Transverse colon (tissue), 4 donors: ENCODE data around the gene CCDC86. TPM values are rescaled to one million over a fixed set of nuclear protein-coding genes. Genes with fewer than 3 reads are reported as not detected.

ENCODE experiments used
- DNase-seq: peaks from one replicate; pipeline ENCODE4 v3.0.0-alpha.2; 2019
- H3K27ac ChIP-seq, 4 donors: fragments of 200-600 bp; sonication (generic); 2 replicates each; pipeline ENCODE4 v1.5.1; 2016 to 2018; ENCODE audit warnings: inconsistent platforms in 4 of 4
- H3K27me3 ChIP-seq: fragments of 200-600 bp; sonication (generic); 2 replicates; pipeline ENCODE4 v1.5.1; 2017; ENCODE audit warnings: inconsistent platforms
- H3K36me3 ChIP-seq, 4 donors: fragments of 200-600 bp; sonication (generic); 2 replicates each; pipeline ENCODE4 v1.5.1; 2017 to 2019; ENCODE audit warnings: inconsistent platforms in 4 of 4
- H3K4me1 ChIP-seq, 4 donors: fragments of 200-600 bp; sonication (generic); 2 replicates each; pipeline ENCODE4 v1.5.1; 2017 to 2020; ENCODE audit warnings: inconsistent platforms in 4 of 4
- H3K4me3 ChIP-seq, 4 donors: fragments of 200-600 bp; sonication (generic); 1 replicate in 1 of 4; 2 replicates in 3 of 4; pipeline versions ENCODE4 v1.5.1 to v1.6.1; 2017 to 2019; ENCODE audit warnings: inconsistent platforms in 4 of 4
- H3K9me3 ChIP-seq, 2 donors: fragments of 200-600 bp; sonication (generic); 2 replicates each; pipeline ENCODE4 v1.5.1; 2017 to 2019; ENCODE audit warnings: inconsistent platforms in 2 of 2
- CTCF ChIP-seq, 5 experiments: fragments of 200-600 bp in 3 of 5; fragments of 450-650 bp in 2 of 5; sonication (generic) in 3 of 5; IDR thresholded peaks; 1 replicate in 2 of 5; 2 replicates in 3 of 5; pipeline ENCODE4 v1.5.1; 2016 to 2017; ENCODE audit warnings: antibody characterized with exemption in 5 of 5, inconsistent platforms in 3 of 5, mild to moderate bottlenecking in 2 of 5, moderate library complexity in 1 of 5
- EP300 ChIP-seq: sonication (generic); formaldehyde crosslinking; IDR thresholded peaks from one replicate; pipeline ENCODE4 v1.6.1; 2017; ENCODE audit warnings: antibody characterized with exemption, low read depth
- POLR2A ChIP-seq: fragments of 450-650 bp; IDR thresholded peaks from one replicate; pipeline ENCODE4 v1.6.1; 2016; ENCODE audit warnings: antibody characterized with exemption, mild to moderate bottlenecking, moderate library complexity
- POLR2AphosphoS5 ChIP-seq, 3 donors: sonication (generic); formaldehyde crosslinking; IDR thresholded peaks; one replicate each; pipeline ENCODE4 v1.6.1; 2016; ENCODE audit warnings: antibody characterized with exemption in 3 of 3
- WGBS, 2 donors: methylation state at CpG; one replicate each; pipeline ENCODE4 v1.1.5; 2018; ENCODE audit warnings: low coverage in 1 of 2; 5-methylcytosine and 5-hydroxymethylcytosine counted together
- in situ Hi-C, 4 donors: fragments of 200-750 bp; cut with MboI; loops; one replicate each; pipeline versions ENCODE4 v1.15.0 to v1.15.1; 2017; ENCODE audit warnings: low sequenced_read_pairs in 3 of 4, low pct_ligation_motif_present in 1 of 4, low pct_unique_long_range_greater_than_20kb in 1 of 4
- intact Hi-C: fragments of 100-400 bp; cut with DNase I; formaldehyde crosslinking; loops from one replicate; pipeline ENCODE4 v1.15.1; 2023; ENCODE audit warnings: low total_unique reads
- total RNA-seq, 4 donors: library from RNA; depleted of rRNA; stranded (reverse); fragments of >200 nt; gene quantifications; one replicate each; pipeline ENCODE4 v1.1.0, GENCODE V29; 2016

Gene CCDC86
- total RNA-seq, 4 donors from 2014 or later, result 1.9 to 9.1 (median 5.5) TPM

DNA sequence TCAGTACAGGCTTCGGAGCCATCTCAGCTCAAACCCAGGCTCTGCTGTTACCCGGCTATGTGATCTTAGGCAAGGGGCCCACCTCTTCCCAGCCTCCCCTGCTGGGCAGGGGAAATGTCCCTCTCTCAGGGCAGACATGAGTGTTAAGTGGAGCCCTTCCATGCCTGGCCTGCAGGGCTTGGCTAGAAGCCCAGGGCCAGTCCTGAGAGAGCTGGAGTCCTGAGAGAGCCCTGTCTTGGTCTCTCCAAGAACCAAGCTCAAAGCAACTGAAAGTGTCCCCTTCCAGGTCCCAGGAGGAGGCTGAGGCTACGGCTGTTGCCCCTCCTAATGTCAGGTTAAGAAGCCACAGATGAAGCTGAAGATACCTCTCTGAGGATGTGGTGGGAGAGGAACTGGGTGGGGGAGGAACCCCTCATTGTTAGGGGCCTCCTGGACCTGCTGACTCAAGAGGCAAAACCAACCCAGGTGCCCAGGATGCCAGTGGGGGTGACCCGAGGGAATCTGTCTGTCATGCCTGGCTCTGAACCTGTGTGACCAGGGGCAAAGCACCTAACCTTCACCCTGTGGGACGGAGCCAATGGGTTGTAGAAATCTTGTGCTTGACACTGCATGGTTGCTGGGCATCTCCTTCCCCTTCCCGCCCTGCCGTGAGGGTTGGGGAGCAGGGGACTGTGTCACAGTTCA, 29.6 kb downstream of the CCDC86 start:
- H3K36me3 ChIP-seq, result no peaks in the 10 kb centered on the region
- 67% methylated on average over 7 of the region's 7 CpGs; no CpG with 5 or more reads in 1 of the 2 donors for WGBS, 2 donors
- H3K4me3 ChIP-seq, result no peak overlapping the region
- peak overlapping the region; percentile 19 to 57 (median 40) for H3K27ac ChIP-seq
- in situ Hi-C loops, result no loop called here
- peaks cover 0 to 4% (median 0%) of the 10 kb centered on the region in 4 donors for H3K4me1 ChIP-seq
- intact Hi-C loops, result no loop called here
- H3K9me3 ChIP-seq, result no peaks in the 10 kb centered on the region
- TF ChIP-seq POLR2A, result no peak
- TF ChIP-seq POLR2AphosphoS5 (IDR thresholded peaks at IDR 0.05), result no peak
- TF ChIP-seq EP300, result no peak
- no peak for TF ChIP-seq CTCF (IDR thresholded peaks at IDR 0.05)
- no peak for DNase-seq
- no peaks in the 10 kb centered on the region for H3K27me3 ChIP-seq

GRCh38 chr11:60872124-60872960, 30.4 kb downstream of the CCDC86 start:
- no peaks in the 10 kb centered on the region for H3K27me3 ChIP-seq
- in situ Hi-C loops (no loop called here), intact Hi-C loops (no loop called here)
- peak overlapping the region; percentile 29 to 57 (median 50) for H3K27ac ChIP-seq
- TF ChIP-seq POLR2A (no peak), EP300 (no peak), CTCF (IDR thresholded peaks at IDR 0.05) (no peak)
- H3K36me3 ChIP-seq, result no peaks in the 10 kb centered on the region
- WGBS, 2 donors, result 90% methylated on average over 6 of the region's 6 CpGs; no CpG with 5 or more reads in 1 of the 2 donors
- DNase-seq, result peak; percentile 35
- no peak overlapping the region for H3K4me3 ChIP-seq
- H3K4me1 ChIP-seq, result peaks cover 0 to 4% (median 0%) of the 10 kb centered on the region in 4 donors
- H3K9me3 ChIP-seq, result no peaks in the 10 kb centered on the region

DNA sequence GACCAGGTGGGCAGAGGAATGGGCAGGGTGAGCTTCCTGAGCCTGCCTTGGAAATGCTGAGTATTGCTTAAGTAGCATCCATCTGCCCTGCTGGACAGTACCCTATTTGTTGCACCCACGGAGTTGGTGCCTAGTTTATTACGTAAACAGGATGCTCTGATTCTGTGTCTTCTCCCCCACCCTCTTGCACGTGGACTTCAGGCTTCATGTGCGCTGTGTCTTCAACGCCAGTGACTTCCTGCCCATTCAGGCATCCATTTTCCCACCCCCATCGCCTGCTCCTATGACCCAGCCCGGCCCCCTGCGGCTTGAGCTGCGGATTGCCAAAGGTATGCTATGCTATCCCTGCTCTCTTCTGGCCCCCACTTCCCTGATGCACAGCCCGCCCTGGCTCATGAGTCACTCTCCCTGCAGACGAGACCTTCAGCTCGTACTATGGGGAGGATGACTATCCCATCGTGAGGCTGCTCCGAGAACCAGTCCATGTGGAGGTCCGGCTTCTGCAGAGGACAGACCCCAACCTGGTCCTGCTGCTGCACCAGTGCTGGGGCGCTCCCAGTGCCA, 31.1 kb downstream of the CCDC86 start:
- Histone ChIP-seq H3K27ac (peak overlapping the region; percentile 30 to 57 (median 50)), H3K4me3 (no peak overlapping the region), H3K4me1 (peaks cover 0 to 4% (median under 1%) of the 10 kb centered on the region in 4 donors), H3K36me3 (no peaks in the 10 kb centered on the region), H3K27me3 (no peaks in the 10 kb centered on the region), H3K9me3 (no peaks in the 10 kb centered on the region)
- TF ChIP-seq POLR2AphosphoS5 (IDR thresholded peaks at IDR 0.05) (no peak), POLR2A (no peak), EP300 (no peak), CTCF (IDR thresholded peaks at IDR 0.05) (no peak)
- in situ Hi-C loops, result no loop called here
- intact Hi-C loops, result no loop called here
- WGBS, 2 donors, result 76 to 84% methylated on average over 8 to 16 of the region's 16 CpGs
- peak; percentile 26 for DNase-seq

DNA sequence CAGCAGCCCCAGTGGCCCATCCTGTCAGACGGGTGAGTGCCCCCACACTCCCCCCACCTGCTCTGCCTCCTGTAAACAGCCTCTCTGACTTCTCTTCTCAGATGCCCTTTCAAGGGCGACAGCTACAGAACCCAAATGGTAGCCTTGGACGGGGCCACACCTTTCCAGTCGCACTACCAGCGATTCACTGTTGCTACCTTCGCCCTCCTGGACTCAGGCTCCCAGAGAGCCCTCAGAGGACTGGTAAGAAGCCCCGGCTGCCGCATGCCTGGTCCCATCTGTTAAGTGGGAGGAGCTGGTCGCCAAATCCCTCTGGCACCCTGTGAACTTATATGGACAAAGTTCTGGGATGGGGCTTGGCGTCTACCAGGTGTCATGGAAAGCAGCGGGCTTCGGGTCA, 31.6 kb downstream of the CCDC86 start:
- Histone ChIP-seq H3K27ac (peak overlapping the region; percentile 1 to 57 (median 20)), H3K4me3 (no peak overlapping the region), H3K36me3 (no peaks in the 10 kb centered on the region), H3K4me1 (peaks cover 0 to 4% (median 1%) of the 10 kb centered on the region in 4 donors), H3K9me3 (no peaks in the 10 kb centered on the region), H3K27me3 (no peaks in the 10 kb centered on the region)
- in situ Hi-C loops, result no loop called here
- WGBS, 2 donors, result 85% methylated on average over 12 of the region's 12 CpGs; no CpG with 5 or more reads in 1 of the 2 donors
- no peak for TF ChIP-seq POLR2A
- no peak for TF ChIP-seq EP300
- TF ChIP-seq POLR2AphosphoS5 (IDR thresholded peaks at IDR 0.05), result no peak
- intact Hi-C loops, result no loop called here
- no peak for DNase-seq
